ENCODE data around the gene UBXN6.

The UBXN6 gene

DNA sequence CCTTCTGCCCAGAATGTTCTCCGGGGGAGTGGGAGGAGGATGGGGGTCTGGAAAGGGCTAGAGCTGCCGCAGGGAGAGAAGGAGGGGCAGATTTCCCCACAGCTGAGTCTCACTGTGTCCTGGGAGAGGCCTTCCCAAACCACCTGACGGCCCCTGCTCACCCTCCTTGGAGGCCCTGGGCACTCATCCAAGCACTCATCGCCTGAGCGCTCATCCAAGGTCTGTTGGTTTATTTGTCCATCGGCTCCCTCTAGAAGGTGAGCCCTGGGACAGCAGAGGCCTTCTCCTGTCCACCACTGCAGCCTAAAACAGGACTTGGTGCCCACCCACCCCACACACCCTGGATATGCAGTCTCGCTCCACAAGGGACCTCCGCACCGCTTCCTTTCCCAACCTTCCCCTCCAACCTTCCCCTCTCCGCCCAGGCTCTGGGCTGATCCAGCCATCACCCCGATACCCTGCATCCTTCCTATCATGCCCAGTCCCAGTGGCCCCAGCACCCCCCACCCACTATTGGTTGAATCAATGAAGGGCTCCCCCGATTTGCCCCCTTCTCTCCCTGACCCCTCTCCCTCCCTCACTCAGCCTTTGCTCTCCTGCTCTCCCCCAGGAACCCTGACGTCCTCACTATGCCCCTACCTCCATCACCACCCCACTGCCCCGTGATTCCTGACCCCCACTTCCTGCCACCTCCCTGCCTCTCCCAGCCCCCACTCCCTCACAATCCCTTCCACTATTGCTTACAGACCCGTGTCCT is 1.7 kb downstream of the UBXN6 start:
- FAIRE-seq, result no peak

GRCh38 chr19:4454747-4455718 is 2.6 kb downstream of the UBXN6 start:
- no peak for FAIRE-seq

DNA sequence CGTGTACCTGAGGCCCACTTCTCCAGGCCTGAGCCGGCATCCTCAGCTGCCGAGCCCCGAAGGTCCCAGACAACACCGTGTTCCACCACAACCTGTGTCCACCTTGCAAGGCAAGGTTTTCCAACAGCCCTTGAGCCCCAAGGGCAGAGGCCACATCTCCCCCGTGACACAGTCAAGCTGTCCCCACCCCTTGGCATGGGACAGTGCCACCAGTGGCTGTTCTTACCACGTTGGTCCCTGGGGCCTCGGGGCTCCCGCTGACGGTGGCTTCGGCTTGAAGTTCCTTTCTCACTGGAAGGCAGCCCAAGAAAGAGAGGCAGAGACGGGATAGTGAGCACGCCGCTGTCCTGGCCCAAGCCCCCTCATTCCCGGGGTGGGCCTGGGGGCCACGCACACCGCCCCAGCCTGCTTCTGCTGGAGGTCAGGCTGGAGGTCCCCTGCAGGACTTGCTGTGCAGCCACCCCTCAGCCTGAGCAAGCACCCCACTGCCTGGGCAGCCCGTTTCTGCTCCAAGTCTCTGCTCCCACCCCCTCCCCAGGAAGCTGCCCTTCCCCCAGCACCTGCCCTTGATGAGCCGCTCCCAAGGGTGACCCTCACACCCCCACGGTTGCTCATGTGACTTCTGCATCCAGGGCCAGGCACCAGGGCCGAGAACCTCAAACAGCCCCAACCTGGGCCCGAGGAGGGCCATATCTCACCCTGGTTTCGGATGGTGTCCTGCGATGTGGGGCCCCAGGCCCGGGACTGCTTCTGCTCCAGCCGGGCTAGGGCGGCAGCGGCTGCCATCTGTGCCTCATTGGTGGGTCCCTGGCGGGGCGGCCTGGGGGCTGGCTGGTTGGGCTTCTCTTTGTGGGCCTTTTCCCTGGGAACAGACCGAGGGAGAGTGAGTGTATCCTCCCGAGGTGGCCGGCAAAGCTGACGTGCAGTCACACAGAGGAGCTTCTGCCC is 4.1 kb downstream of the UBXN6 start:
- FAIRE-seq, result no peak

DNA sequence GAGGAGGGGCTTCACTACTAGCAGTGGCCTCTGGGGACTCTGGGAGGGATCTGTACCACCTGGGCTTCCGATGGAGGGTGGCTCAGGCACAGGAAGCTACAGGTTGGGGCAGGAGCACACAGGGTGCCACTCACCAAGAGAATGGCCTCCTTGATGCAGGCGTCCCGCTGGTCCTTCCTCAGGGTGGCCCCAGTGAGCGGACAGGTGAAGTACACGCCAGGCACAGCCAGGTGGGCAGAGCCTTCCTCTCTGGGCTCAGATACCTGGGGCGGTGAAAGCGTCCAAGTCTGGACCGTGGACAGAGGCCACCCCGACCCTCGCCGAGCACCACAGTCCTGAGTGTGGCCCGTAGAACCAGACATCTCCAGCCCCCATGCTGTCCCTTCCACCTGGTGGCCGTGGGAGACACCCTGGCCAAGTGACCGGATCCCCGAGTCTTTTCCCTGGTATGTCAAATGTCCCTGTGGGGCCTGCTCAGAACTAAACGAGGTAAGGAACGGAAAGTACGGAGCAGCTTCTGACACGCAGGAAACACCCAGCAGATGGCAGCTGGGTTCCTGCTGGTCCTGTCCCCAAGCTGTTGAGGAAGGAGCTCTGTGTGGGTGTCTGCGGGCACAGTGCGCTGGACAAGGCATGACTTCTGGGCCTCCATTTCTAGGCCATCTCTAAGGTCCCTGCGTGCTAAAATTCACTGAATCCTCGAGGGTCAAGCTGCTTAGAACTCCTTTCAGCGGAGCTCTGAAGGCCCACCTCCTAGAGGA is 5.2 kb downstream of the UBXN6 start:
- no peak for FAIRE-seq

DNA sequence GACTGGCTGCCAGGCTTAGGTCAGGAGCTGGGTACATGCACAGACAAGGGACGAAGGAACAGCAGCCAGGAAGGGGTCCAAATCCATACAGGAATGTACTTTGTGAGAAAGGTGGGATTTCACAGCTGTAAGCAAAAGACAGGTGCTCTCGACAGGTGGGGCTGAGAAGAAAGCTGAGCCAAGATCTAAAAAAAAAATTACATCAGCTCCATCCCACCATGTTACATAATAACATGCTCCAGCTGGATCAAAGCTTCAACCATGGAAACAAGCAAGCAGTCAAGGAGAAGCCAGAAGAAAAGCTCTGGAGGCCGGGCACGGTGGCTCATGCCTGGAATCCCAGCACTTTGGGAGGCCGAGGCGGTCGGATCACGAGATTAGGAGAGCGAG is 8.0 kb downstream of the UBXN6 start:
- FAIRE-seq, result no peak

DNA sequence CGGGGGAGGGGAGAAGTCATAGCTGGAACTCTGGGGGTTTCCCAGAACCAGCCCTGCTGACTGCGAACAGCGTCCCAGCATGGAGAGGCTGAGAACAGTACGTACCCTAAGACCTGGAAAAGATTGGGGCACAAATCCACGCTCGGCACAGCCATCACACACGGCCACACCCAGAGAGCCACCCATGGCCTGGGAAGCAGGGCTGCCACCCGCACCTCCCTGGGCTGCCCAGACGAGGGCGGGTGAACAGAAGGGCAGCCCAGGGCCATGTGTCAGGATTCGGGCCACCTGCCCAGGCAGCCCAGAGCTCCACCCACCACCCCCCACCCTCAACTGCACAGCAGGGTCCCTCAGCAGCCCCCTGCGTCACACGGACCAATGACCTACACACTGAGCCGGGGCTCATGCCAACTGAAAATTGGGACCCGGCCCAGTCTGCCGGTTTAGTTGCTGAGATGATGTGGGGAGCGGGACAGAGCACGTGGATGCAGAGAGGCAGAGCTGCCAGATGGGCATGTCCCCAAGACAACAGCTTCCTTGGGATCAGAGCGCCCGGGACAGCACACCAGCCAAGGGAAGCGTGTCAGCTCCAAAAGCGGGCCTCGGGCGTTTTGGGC is 8.5 kb downstream of the UBXN6 start:
- no peak for FAIRE-seq

GRCh38 chr19:4448147-4448985 is 9.2 kb downstream of the UBXN6 start:
- FAIRE-seq, result no peak

DNA sequence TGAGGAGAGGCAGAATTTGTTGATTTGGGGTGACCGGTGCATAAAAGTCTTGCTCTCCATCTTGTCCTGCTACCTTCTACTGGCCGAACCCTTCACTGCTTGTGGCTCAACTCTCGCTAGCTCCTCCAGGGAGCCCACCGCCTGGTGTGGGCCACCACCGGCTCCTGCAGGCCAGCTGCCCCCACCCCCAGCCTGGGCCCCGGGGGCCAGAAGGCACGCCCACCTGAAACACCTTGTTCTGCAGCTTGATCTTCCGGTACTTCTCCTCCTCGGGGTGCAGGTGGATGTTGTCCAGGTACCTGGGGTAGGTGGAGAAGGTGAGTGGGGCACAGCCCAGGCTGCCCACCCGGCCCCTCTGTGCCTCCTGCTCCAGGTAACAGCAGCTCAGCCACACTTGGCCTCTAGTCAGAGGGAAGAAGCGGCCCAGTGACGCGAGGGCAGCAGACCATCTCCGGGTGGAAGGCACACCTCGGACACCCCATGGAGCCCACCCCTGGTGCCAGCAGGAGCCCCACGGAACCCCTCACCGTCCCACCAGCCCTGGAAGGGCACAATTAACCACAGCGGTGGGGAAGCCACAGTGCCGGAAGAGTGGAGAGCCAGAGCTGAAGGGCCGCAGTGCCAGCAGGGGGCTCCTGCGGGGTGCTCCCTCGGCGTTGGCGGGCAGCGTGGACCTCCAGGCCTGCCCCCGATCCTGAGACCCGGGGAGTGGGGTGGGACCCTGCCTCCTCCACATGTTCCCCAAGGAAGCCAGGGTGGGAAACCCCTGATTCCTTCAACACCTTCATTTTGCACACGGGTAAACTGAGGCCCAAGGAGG is 10.1 kb downstream of the UBXN6 start:
- FAIRE-seq, result no peak

DNA sequence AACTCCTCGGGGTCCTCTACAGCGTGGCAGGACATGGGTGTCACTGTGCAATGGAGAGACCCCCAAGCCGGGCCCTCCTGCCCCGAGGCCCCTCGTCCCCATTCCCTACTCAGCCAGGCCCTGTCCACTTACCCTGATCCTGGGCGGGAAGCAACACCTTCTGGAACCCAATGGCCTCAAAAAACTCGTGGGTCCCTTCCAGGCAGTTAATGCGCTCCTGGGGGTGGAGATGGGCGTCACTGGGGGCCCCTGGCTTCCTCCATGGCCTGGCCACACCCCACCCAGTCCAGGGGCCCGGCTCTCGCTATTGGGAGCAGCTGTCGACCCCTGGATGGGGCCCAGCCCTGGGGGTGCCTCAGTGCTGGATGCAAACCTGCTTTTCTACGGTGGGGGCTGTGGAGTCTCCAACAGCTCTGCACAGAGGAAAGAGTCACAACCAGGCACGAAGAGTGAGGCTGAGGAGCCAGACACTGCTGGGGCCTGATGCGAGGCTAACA is 10.8 kb downstream of the UBXN6 start:
- FAIRE-seq, result no peak

- FAIRE-seq, result no peak
These were observed 11.5 kb downstream of the UBXN6 start for GRCh38 chr19:4445963-4446703.

DNA sequence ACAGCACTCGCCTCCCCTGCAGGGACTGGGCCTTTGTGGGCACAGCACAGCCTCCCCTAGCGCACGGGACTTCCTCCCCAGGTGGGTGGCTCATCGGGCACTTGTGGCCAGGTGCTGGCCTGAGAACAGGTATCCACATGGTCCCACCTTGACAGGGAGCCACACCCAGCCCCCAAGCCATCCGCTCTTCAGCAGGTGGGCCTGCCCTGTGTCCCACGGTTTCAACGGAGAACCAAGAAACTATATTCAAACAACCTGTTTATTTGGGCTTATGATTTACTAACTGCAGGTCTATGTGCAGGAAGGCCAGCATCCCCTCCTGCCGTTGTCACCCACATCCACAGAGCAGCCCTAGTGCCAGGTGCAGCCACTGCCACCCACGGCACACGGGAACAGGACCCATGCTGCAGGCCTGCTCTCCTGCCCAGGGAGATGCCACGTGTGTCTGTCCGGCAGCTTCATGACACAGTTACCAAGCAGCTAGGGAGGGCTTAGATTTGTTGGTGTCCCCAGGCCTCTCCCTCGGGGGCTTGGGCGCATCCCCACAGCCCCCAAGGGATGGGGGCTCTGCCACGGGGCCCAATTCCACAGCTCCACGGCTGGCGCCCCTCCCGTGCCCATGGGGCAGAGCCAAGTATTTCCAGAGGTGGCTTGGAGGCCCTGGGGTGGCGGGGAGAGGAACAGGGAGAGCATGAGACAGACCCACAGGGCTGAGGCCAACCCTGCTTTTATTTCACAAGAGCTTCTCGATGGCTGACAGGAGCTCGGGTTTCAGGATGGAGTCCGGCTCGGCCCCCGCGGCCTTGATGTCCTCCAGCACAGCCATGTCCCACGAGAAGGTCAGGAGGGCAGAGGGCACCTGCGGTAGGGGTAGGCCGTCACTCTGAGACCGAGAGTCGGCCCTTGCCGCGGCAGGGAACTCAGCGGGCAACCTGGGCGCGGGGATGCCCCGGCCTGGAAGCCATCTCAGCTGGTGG is 12.5 kb downstream of the UBXN6 start:
- FAIRE-seq, result no peak

- FAIRE-seq, result no peak
These were observed 13.4 kb downstream of the UBXN6 start for GRCh38 chr19:4443966-4444764.

DNA sequence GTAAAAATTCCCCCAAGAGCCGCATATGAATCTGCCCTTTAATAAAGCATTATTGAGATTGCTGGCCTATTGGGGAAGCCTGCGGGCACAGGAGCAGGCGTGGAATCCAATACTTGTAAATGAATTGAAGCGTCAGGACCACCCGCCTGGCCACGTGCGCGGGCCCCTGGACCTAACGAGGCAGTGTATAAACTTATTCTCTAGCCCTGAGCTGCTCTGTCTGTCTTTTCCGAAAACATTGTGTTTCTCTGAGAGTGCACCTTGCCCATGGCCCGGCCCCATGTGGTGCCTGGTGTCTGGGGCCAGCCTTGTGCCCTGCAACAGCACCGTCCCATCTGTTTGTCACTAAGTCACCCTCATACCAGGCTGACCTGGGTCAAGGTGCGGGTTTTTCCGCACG is 14.4 kb downstream of the UBXN6 start:
- no peak for FAIRE-seq

DNA sequence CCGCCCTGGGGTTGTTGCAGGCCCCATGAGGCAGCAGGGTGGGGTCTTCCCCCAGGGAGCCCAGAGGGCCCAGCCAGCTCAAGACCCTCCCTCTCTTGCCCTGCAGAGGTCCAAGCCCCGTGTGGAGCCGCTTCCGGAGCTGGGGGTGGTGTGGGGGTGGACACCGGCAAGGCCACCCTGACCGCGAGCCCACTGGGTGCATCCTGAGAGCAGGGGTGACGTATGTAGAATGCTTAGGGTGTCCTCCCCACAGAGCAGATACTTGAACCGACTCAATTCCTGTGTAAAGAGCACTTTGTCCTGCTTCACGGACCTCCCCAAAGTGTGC is 14.8 kb downstream of the UBXN6 start:
- FAIRE-seq, result no peak

DNA sequence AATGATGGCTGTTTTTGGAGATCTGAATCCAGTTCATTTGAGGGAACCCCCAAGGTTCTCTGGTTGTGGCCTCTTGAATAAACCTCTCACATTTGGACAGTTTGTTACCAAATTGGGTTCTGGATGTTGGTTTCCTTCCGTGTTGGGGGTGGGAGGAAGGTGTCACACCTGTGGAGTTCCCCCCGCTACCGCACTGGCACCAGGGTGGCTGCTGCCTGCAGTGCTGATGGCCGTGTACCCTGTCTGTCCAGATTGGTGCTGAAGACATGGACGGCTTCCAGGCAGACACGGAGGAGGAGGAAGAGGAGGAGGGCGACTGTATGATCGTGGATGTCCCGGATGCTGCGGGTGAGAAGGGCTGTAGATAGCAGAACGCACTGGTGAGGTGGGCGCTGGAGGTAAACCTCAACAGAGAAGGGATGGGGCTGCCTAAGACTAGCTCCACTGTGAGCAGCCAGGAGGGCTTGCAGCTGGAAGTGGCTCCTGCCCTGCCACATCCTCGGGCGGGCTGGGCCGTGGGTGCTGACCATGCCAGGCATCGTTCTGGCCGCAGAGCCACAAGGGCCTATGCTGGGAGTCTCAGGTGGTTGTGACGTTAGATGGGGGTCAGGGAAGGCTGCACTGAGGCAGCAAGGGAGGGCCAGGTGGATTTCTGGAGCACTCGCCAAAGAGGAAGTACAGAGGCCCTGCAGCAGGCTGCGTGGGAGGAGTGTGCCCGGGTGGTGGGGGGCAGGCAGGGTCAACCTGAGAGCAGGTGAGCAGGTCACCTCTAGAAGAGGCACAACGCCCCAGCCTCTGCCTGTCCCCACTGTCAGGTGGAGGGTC is 15.4 kb downstream of the UBXN6 start:
- FAIRE-seq, result no peak

- FAIRE-seq, result no peak
These were observed 18.4 kb downstream of the UBXN6 start for GRCh38 chr19:4439243-4439642.

Measured in colon (tissue), 2 donors.